Measurements from ENCODE around the gene LTBP2.
A peak's percentile ranks its signal among the peaks of the same experiment; 100 is the strongest.

Gene LTBP2

GRCh38 chr14:74637178-74637550 is 25.1 kb upstream of the LTBP2 start:
- DNase-seq = no peak

GRCh38 chr14:74636424-74637177 is 24.6 kb upstream of the LTBP2 start:
- no peak for DNase-seq

GRCh38 chr14:74635847-74636246 is 23.8 kb upstream of the LTBP2 start:
- no peak for DNase-seq

GRCh38 chr14:74634964-74635363 is 22.9 kb upstream of the LTBP2 start:
- no peak for DNase-seq

DNA sequence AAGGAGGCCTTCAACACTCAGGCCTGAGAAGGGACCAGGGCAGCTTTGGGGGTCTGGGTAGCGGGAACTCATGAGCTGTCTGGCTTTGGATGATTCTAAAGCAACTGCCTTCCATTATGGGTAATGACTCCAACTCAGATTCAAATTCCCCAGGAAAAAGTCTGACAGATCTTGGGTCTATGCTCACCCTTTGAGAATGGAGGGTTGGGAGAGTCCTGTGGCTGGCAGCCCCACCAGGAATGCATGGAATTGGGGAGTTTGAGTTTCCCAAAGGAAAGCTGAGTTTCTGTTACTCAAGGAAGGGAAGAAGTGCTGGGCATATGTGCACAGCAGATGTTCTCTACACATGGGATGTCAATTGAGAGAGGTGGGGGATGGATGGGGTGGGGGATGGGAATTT is 22.4 kb upstream of the LTBP2 start:
- DNase-seq = no peak

- no peak for DNase-seq
Observed at GRCh38 chr14:74630881-74631690, 19.0 kb upstream of the LTBP2 start.

- no peak for DNase-seq
Observed at GRCh38 chr14:74628418-74628817, 16.4 kb upstream of the LTBP2 start.

DNA sequence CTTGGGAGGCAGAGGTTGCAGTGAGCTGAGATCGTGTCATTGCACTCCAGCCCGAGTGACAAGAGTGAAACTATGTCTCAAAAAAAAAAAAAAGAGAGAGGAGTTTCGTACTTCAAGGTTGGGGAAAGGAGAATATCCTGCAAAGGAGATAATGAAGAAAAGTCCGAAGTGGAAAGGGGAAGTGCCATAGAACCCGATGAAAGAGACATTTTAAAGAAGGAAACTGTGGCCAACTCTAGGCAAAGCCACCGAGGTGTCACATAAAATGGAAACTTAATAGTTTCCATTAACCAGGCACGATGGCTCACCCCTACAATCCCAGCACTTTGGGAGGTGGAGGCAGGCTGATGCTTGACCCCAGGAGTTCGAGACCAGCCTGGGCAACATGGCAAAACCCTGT is 15.0 kb upstream of the LTBP2 start:
- no peak for DNase-seq

DNA sequence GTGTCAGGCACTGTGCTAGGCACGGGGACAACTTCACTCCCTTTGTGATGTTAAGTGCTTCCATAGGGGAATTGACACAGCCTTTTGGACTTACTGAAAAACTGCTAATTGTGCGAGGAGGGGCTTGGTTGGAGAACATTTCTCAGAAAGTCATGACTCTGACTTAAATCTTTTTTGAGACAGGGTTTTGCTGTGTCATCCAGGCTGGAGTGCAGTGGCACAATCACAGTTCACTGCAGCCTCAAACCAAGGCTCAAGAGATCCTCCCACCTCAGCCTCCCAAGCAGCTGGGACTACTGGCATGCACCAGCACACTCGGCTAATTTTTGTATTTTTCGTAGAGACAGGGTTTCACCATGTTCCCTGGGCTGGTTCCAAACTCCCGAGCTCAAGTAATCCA is 10.2 kb upstream of the LTBP2 start:
- no peak for DNase-seq

DNA sequence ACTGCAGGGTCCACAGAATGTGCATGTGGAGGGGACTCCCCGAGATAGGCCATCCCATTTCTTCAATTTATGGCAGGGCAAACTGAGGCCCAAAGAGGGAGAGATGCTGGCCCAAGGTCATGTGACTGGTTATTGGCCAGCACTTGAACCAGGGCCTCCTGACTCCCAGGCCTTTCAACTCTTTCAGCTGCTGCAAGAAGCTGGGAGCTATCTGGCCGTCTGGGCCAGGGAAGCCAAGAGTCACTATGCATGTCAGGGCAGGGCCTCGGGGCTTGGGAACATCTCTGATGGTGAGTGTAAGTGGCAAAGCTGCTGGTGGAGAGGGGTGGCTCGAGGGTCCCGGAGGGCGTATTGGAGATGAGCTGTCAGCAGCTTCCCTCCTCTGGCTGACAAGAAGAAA is 9.5 kb upstream of the LTBP2 start:
- no peak for DNase-seq

DNA sequence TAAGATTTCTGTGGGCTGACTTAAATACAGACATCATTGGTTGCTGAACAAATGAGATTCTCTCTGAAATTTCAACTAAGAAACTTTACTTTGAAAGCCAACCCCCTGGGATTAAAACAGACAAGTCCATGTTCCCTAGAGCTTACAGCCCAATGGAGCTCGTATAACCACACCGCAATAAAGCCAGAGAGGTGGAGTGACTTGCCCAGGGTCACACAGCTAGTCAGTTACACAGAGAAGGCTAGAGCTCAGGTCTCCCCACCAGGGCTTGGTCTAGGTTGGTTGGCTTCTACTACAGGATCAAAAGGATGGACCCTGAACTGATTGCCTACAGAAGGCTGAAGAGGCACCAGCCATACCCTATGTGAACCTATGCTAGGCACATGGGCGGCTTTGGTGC is 8.9 kb upstream of the LTBP2 start:
- DNase-seq = no peak

GRCh38 chr14:74620497-74620921 is 8.5 kb upstream of the LTBP2 start:
- DNase-seq = peak; percentile 63

GRCh38 chr14:74619672-74620131 is 7.7 kb upstream of the LTBP2 start:
- no peak for DNase-seq

GRCh38 chr14:74618078-74618952 is 6.3 kb upstream of the LTBP2 start:
- peak; percentile 77 for DNase-seq

GRCh38 chr14:74616996-74617700 is 5.1 kb upstream of the LTBP2 start:
- DNase-seq = no peak

DNA sequence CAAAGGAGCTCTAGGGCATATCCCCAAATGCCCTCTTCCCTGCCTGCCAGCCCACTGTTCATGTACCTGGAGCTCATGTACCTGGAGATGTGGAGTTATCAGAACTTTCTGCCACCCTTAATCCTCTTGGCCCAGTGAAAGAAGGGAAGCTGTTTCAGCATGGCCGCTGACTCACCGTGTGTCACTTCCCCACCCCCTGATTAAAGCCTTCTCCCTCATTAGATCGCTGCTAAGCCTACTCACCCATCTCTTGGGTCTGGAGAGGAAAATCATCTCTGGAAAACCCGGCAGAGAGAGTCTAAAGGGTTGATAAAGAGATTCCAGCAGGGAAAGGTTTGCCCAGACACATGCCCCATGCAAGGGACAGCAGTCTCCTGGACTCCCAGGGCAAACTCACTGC is 4.5 kb upstream of the LTBP2 start:
- DNase-seq = no peak

- DNase-seq = no peak
Observed at GRCh38 chr14:74615735-74616134, 3.7 kb upstream of the LTBP2 start.

- no peak for DNase-seq
Observed at GRCh38 chr14:74614508-74615495, 2.8 kb upstream of the LTBP2 start.

- no peak for DNase-seq
Observed at GRCh38 chr14:74613211-74613914, 1.3 kb upstream of the LTBP2 start.

GRCh38 chr14:74612350-74613021 is 449 bp upstream of the LTBP2 start:
- peak; percentile 95 for DNase-seq
